Effector memory CD4-positive, alpha-beta T cell (primary cell): Measurements from ENCODE around the gene A4GNT.
A peak's percentile ranks its signal among the peaks of the same experiment; 100 is the strongest.
"Not testable (repeated sequence)": the region's sequence is repeated elsewhere in the genome, so short reads cannot be mapped to it uniquely, and the experiment has no call there.

Experiments
- DNase-seq, 3 donors: peaks; one replicate each; pipeline ENCODE4 v3.0.0-alpha.2; 2020
- H3K27ac ChIP-seq: 2 replicates; pipeline ENCODE4 v1.7.0; 2013; ENCODE audit warnings: mild to moderate bottlenecking, low read length, moderate library complexity; ENCODE audit not compliant: insufficient read depth, poor library complexity, severe bottlenecking
- H3K27me3 ChIP-seq: replicated peaks from 2 replicates; pipeline ENCODE4 v1.7.0; 2013; ENCODE audit warnings: mild to moderate bottlenecking, low read length; ENCODE audit not compliant: insufficient read depth, control insufficient read depth, poor library complexity, severe bottlenecking
- H3K36me3 ChIP-seq: 2 replicates; pipeline ENCODE4 v1.7.0; 2013; ENCODE audit warnings: mild to moderate bottlenecking, low read length, moderate library complexity; ENCODE audit not compliant: control insufficient read depth, insufficient read depth
- H3K4me1 ChIP-seq: 2 replicates; pipeline ENCODE4 v1.7.0; 2013; ENCODE audit warnings: low read length, mild to moderate bottlenecking; ENCODE audit not compliant: control insufficient read depth, insufficient read depth, poor library complexity, severe bottlenecking
- H3K4me3 ChIP-seq: 2 replicates; pipeline ENCODE4 v1.7.0; 2013; ENCODE audit warnings: low read length, low read depth, mild to moderate bottlenecking; ENCODE audit not compliant: insufficient read depth, poor library complexity, severe bottlenecking
- H3K9me3 ChIP-seq: 2 replicates; pipeline ENCODE4 v1.7.0; 2013; ENCODE audit warnings: mild to moderate bottlenecking, low read length, moderate library complexity; ENCODE audit not compliant: control insufficient read depth

Gene A4GNT

DNA sequence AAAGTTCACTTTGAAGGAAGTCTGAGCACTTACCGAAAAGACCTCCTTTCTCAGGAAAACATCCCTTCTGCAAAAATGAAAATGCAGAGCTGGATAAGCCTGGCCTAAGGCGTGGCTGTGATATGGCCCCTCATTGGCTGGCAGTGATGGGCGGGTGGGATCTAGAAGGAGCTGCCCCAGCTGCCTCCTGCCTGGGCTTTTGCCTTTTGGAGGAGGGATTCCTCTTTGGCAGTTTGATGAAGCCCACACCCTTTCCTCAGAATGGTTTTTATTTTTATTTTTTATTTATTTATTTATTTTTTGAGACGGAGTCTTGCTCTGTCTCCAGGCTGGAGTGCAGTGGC, 12.8 kb downstream of the A4GNT start:
- Histone ChIP-seq H3K27ac (no peak overlapping the region), H3K9me3 (no peaks in the 10 kb centered on the region), H3K4me3 (no peak overlapping the region), H3K4me1 (no peaks in the 10 kb centered on the region), H3K27me3 (peaks cover 3% of the 10 kb centered on the region), H3K36me3 (no peaks in the 10 kb centered on the region)
- DNase-seq, result no peak

- peaks cover 3% of the 10 kb centered on the region for H3K27me3 ChIP-seq
- DNase-seq, result peak in 1 of 3 donors; percentile 6
- no peak overlapping the region for H3K27ac ChIP-seq
- no peak overlapping the region for H3K4me3 ChIP-seq
- H3K4me1 ChIP-seq, result no peaks in the 10 kb centered on the region
- H3K36me3 ChIP-seq, result no peaks in the 10 kb centered on the region
- no peaks in the 10 kb centered on the region for H3K9me3 ChIP-seq
Measured at GRCh38 chr3:138118612-138119422, 13.4 kb downstream of the A4GNT start.

DNA sequence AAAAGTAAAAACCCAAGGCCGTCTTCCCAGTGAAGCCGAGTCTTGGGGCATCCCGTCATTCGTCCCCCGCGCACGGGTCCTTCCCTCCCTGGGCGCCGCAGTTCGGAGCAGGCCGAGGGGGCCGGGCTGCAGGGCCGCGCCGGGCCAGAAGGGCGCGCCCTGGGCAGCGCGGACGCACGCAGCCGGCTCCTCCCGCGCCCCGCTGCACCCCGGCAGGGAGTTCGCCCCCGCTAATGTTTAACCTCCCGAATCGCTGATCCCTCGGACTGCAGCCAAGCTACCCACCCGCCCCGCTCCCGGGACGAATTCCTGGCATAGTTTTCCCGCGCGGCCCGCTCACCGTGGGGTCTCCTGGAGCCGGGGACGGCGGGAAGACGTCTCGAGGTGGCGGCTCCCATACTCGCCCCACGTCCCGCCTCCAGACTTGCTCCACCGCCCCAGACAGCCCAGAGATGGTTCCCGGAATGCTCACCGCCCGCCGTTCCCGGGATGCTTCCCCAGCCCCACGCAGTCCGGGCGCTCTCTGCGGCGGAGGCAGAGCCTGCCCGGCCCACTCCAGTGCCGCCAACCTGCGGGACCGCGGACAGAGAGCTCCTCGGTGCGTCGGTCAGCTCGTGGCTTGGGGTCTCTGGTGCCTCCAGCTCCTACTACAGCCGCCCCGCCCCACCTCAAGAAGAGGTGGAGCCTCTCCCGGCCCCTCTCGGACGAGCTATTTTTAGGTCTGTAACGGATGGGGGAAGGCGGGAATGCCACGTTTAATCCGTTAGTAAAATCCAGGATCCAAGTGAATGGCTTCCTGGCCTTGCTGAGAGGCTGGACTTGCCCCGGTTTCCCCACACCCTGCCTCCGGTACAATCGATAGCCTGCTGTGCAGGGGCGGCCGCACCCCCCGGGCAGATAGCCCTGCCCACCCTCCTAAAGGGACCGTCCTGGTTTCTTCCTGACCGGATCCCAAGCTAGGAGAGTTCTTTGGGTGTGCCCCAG, 16.9 kb downstream of the A4GNT start, which contains the start of gene DZIP1L:
DZIP1L (minus strand) TSS at position 621 of the 984 bp plus-strand sequence. CDS start 11,637 bp downstream, outside the sequence.
- Histone ChIP-seq H3K4me1 (no peaks in the 10 kb centered on the region), H3K27ac (no peak within 1 kb of the TSS), H3K9me3 (no peaks in the 10 kb centered on the region), H3K27me3 (peaks cover 3% of the 10 kb centered on the region), H3K4me3 (peak within 1 kb of the TSS; percentile 54), H3K36me3 (no peaks in the 10 kb centered on the region)
- DNase-seq, result no peak

GRCh38 chr3:138114431-138114918, 17.7 kb downstream of the A4GNT start:
- Histone ChIP-seq H3K4me1 (no peaks in the 10 kb centered on the region), H3K4me3 (peak overlapping the region; percentile 54), H3K36me3 (no peaks in the 10 kb centered on the region), H3K27me3 (peaks cover 3% of the 10 kb centered on the region), H3K27ac (no peak overlapping the region), H3K9me3 (no peaks in the 10 kb centered on the region)
- no peak for DNase-seq

- Histone ChIP-seq H3K4me1 (no peaks in the 10 kb centered on the region), H3K27me3 (peaks cover 3% of the 10 kb centered on the region), H3K9me3 (no peaks in the 10 kb centered on the region), H3K36me3 (no peaks in the 10 kb centered on the region), H3K27ac (no peak overlapping the region), H3K4me3 (no peak overlapping the region)
- no peak for DNase-seq
Measured at GRCh38 chr3:138113326-138113725, 18.9 kb downstream of the A4GNT start.

DNA sequence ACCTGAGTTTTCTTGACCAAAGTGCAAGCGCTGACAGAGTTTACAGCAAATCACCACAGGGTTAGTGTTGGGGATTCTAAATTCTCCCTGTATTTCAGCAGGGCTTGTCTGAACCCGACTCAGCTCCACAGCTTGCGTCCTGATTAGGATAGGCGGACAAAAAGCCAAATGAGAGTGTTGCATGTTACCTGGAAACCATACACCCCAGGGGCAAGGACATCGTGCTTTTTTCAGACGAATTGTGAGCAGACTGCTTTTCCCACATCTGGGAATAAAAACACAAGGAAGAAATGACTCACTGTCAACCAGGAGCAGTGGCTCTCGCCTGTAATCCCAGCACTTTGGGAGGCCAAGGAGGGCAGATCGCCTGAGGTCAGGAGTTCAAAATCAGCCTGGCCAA, 19.8 kb downstream of the A4GNT start:
- no peak overlapping the region for H3K27ac ChIP-seq

GRCh38 chr3:138105598-138105997, 26.6 kb downstream of the A4GNT start:
- DNase-seq, result no peak
- H3K4me3 ChIP-seq, result no peak overlapping the region
- H3K4me1 ChIP-seq, result no peaks in the 10 kb centered on the region
- H3K27ac ChIP-seq, result no peak overlapping the region
- H3K27me3 ChIP-seq, result no peaks in the 10 kb centered on the region
- no peaks in the 10 kb centered on the region for H3K36me3 ChIP-seq
- H3K9me3 ChIP-seq, result no peaks in the 10 kb centered on the region

More for the DNA sequence above, 19.8 kb downstream of the A4GNT start:
- Histone ChIP-seq H3K27me3 (peaks cover 3% of the 10 kb centered on the region), H3K4me3 (no peak overlapping the region), H3K4me1 (no peaks in the 10 kb centered on the region), H3K36me3 (no peaks in the 10 kb centered on the region), H3K9me3 (no peaks in the 10 kb centered on the region)
- DNase-seq, result no peak

GRCh38 chr3:138103466-138103865, 28.7 kb downstream of the A4GNT start:
- Histone ChIP-seq H3K27me3 (no peaks in the 10 kb centered on the region), H3K4me1 (no peaks in the 10 kb centered on the region), H3K4me3 (no peak overlapping the region), H3K36me3 (no peaks in the 10 kb centered on the region), H3K27ac (no peak overlapping the region), H3K9me3 (no peaks in the 10 kb centered on the region)
- DNase-seq, result no peak

DNA sequence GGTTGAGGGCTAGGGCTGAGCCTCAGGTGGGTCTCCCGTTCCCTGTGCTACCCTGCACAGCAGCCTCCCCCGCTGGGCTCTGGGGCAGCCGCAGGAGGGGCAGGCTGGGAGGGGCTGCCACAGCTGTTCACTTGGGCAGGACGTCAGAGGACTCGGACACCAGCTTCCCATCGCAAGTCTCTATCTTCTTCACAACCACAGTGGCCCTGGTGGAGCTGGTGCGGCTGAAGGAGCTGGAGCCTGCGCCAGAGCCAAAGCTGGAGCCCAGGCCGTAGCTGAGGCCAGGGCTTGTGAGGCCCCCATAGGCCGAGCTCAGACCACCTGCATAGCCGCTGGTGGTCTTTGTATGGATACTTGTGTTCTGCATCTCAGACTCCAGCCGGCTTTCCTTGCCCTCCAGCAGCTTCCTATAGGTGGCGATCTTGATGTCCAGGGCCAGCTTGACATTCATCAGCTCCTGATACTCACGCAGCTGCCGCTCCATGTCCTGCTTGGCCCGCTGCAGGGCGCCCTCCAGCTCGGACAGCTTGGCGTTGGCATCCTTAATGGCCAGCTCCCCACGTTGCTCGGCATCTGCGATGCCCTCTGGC, 30.7 kb downstream of the A4GNT start:
- not testable (repeated sequence) for H3K4me1 ChIP-seq, H3K36me3 ChIP-seq, H3K27ac ChIP-seq, H3K4me3 ChIP-seq, H3K27me3 ChIP-seq, H3K9me3 ChIP-seq, DNase-seq
